GM13976 (cell line): ENCODE measurements around the gene FOXRED2.

ENCODE experiments used
- DNase-seq: peaks from one replicate; pipeline ENCODE4 v3.0.0; 2012; ENCODE audit warnings: low spot score
- CTCF ChIP-seq: IDR thresholded peaks from 2 replicates; pipeline ENCODE4 v1.5.1; 2012; ENCODE audit warnings: borderline replicate concordance, mild to moderate bottlenecking; ENCODE audit not compliant: insufficient read depth; ENCODE audit errors: extremely low read depth, missing control alignments, control extremely low read depth
- in situ Hi-C: fragments of 300-500 bp; cut with MboI; formaldehyde crosslinking; loops from one replicate; pipeline ENCODE4 v1.12.0; 2022; ENCODE audit warnings: low sequenced_read_pairs, mixed read lengths, inconsistent platforms; ENCODE audit not compliant: unreplicated experiment

Gene FOXRED2

GRCh38 chr22:36546932-36547331 is 40.1 kb upstream of the FOXRED2 start:
- in situ Hi-C loops, result no loop called here
- DNase-seq, result no peak
- no peak for TF ChIP-seq CTCF

- in situ Hi-C loops, result no loop called here
- DNase-seq, result peak; percentile 72
- TF ChIP-seq CTCF, result peak; percentile 69
Measured at GRCh38 chr22:36546092-36546804, 39.4 kb upstream of the FOXRED2 start.

- in situ Hi-C loops, result no loop called here
- no peak for DNase-seq
- TF ChIP-seq CTCF, result no peak
Measured at GRCh38 chr22:36544107-36544620, 37.3 kb upstream of the FOXRED2 start.

- TF ChIP-seq CTCF, result no peak
- in situ Hi-C loops, result no loop called here
- no peak for DNase-seq
Measured at GRCh38 chr22:36541831-36542411, 35.1 kb upstream of the FOXRED2 start.

- TF ChIP-seq CTCF, result no peak
- in situ Hi-C loops, result no loop called here
- no peak for DNase-seq
Measured at GRCh38 chr22:36540867-36541642, 34.2 kb upstream of the FOXRED2 start.

- no peak for DNase-seq
- in situ Hi-C loops, result no loop called here
- no peak for TF ChIP-seq CTCF
Measured at GRCh38 chr22:36538529-36538928, 31.7 kb upstream of the FOXRED2 start.
